OCI-LY1 (cell line): ENCODE data around the gene CNNM1.

Source experiments
- EZH2 ChIP-seq: fragments of 200-600 bp; sonication (generic), shearing (Covaris generic); IDR thresholded peaks from 2 replicates; pipeline ENCODE4 v1.8.0; 2017; ENCODE audit warnings: borderline replicate concordance, mixed run types, mild to moderate bottlenecking, antibody characterized with exemption, low read length, moderate library complexity, mixed read lengths
- TF ChIP-seq, protein P1 (sequence below): fragments of 200-600 bp; sonication (generic), shearing (Covaris generic); IDR thresholded peaks from 2 replicates; pipeline ENCODE4 v1.5.1; 2017; ENCODE audit warnings: mild to moderate bottlenecking, antibody characterized with exemption, low read length, moderate library complexity, mixed read lengths

DNA sequence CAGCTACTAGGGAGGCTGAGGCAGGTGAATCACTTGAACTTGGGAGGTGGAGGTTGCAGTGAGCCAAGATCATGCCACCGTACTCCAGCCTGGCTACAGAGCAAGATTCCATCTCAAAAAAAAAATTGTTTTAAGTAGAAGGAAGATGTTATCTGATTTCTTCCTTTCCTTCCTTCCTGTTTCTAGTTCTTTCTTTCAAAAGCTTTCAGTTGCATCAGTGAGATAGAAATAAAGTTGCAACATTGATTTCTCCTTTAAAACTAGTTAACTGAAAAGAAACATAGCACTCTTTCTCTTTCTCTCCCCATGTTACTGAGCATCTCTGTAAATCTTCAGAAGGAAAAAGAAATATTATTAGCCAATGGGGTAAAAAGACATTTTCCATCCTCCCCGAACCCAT lies 37.5 kb downstream of the CNNM1 start:
- TF ChIP-seq, protein P1, sequence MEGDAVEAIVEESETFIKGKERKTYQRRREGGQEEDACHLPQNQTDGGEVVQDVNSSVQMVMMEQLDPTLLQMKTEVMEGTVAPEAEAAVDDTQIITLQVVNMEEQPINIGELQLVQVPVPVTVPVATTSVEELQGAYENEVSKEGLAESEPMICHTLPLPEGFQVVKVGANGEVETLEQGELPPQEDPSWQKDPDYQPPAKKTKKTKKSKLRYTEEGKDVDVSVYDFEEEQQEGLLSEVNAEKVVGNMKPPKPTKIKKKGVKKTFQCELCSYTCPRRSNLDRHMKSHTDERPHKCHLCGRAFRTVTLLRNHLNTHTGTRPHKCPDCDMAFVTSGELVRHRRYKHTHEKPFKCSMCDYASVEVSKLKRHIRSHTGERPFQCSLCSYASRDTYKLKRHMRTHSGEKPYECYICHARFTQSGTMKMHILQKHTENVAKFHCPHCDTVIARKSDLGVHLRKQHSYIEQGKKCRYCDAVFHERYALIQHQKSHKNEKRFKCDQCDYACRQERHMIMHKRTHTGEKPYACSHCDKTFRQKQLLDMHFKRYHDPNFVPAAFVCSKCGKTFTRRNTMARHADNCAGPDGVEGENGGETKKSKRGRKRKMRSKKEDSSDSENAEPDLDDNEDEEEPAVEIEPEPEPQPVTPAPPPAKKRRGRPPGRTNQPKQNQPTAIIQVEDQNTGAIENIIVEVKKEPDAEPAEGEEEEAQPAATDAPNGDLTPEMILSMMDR, result no peak
- TF ChIP-seq EZH2, result no peak
